Duodenal mucosa (tissue), 2 donors: Measurements from ENCODE around the gene VEZT.

Experiments used
- H3K27ac ChIP-seq: one replicate; pipeline ENCODE4 v1.7.0; 2013; ENCODE audit warnings: low read depth, low read length
- H3K27me3 ChIP-seq, 2 donors: one replicate each; pipeline ENCODE4 v1.7.0; 2013; ENCODE audit warnings: low read length in 2 of 2, control low read depth in 1 of 2; ENCODE audit not compliant: insufficient read depth in 2 of 2, control insufficient read depth in 1 of 2
- H3K36me3 ChIP-seq, 2 donors: one replicate each; pipeline ENCODE4 v1.7.0; 2013; ENCODE audit warnings: low read length in 2 of 2, control low read depth in 1 of 2; ENCODE audit not compliant: insufficient read depth in 2 of 2, control insufficient read depth in 1 of 2
- H3K4me1 ChIP-seq, 2 donors: one replicate each; pipeline ENCODE4 v1.7.0; 2013; ENCODE audit warnings: low read length in 2 of 2, control low read depth in 1 of 2; ENCODE audit not compliant: insufficient read depth in 2 of 2, control insufficient read depth in 1 of 2
- H3K4me3 ChIP-seq, 2 donors: one replicate each; pipeline ENCODE4 v1.7.0; 2013; ENCODE audit warnings: low read length in 2 of 2, low read depth in 1 of 2
- H3K9ac ChIP-seq, 2 donors: one replicate each; pipeline ENCODE4 v1.7.0; 2013; ENCODE audit warnings: low read length in 2 of 2, low read depth in 1 of 2
- H3K9me3 ChIP-seq, 2 donors: one replicate each; pipeline ENCODE4 v1.7.0; 2013; ENCODE audit warnings: low read length in 2 of 2, control low read depth in 1 of 2; ENCODE audit not compliant: control insufficient read depth in 1 of 2

Gene VEZT

GRCh38 chr12:95248604-95249360 is 31.2 kb downstream of the VEZT start:
- Histone ChIP-seq H3K36me3 (peaks cover 5% of the 10 kb centered on the region in 2 donors), H3K4me3 (no peak overlapping the region), H3K4me1 (no peaks in the 10 kb centered on the region), H3K27me3 (no peaks in the 10 kb centered on the region), H3K9ac (no peak overlapping the region), H3K9me3 (no peaks in the 10 kb centered on the region), H3K27ac (no peak overlapping the region)

- no peaks in the 10 kb centered on the region for H3K4me1 ChIP-seq
- no peak overlapping the region for H3K27ac ChIP-seq
- H3K36me3 ChIP-seq, result peaks cover 18 to 29% of the 10 kb centered on the region in 2 donors
- no peak overlapping the region for H3K4me3 ChIP-seq
- H3K27me3 ChIP-seq, result no peaks in the 10 kb centered on the region
- H3K9ac ChIP-seq, result no peak overlapping the region
- no peaks in the 10 kb centered on the region for H3K9me3 ChIP-seq
These were observed 35.8 kb downstream of the VEZT start for GRCh38 chr12:95253386-95253785.

- no peak overlapping the region for H3K9ac ChIP-seq
- H3K27ac ChIP-seq, result no peak overlapping the region
- no peaks in the 10 kb centered on the region for H3K9me3 ChIP-seq
- H3K4me3 ChIP-seq, result no peak overlapping the region
- H3K4me1 ChIP-seq, result no peaks in the 10 kb centered on the region
- peaks cover 21 to 33% of the 10 kb centered on the region in 2 donors for H3K36me3 ChIP-seq
- H3K27me3 ChIP-seq, result no peaks in the 10 kb centered on the region
These were observed 39.9 kb downstream of the VEZT start for GRCh38 chr12:95257541-95257940.

- Histone ChIP-seq H3K27me3 (no peaks in the 10 kb centered on the region), H3K9ac (no peak overlapping the region), H3K4me1 (no peaks in the 10 kb centered on the region), H3K9me3 (no peaks in the 10 kb centered on the region), H3K4me3 (no peak overlapping the region), H3K27ac (no peak overlapping the region), H3K36me3 (peaks cover 24 to 36% of the 10 kb centered on the region in 2 donors)
These were observed 40.5 kb downstream of the VEZT start for GRCh38 chr12:95258151-95258550.

- no peaks in the 10 kb centered on the region for H3K27me3 ChIP-seq
- H3K9ac ChIP-seq, result no peak overlapping the region
- no peak overlapping the region for H3K27ac ChIP-seq
- H3K4me3 ChIP-seq, result no peak overlapping the region
- no peaks in the 10 kb centered on the region for H3K4me1 ChIP-seq
- no peaks in the 10 kb centered on the region for H3K9me3 ChIP-seq
- H3K36me3 ChIP-seq, result peaks cover 25 to 39% of the 10 kb centered on the region in 2 donors
These were observed 41.2 kb downstream of the VEZT start for GRCh38 chr12:95258803-95259202.

GRCh38 chr12:95259368-95259767 is 41.8 kb downstream of the VEZT start:
- no peaks in the 10 kb centered on the region for H3K4me1 ChIP-seq
- H3K9me3 ChIP-seq, result no peaks in the 10 kb centered on the region
- no peak overlapping the region for H3K9ac ChIP-seq
- H3K27ac ChIP-seq, result no peak overlapping the region
- H3K4me3 ChIP-seq, result no peak overlapping the region
- H3K36me3 ChIP-seq, result peaks cover 25 to 42% of the 10 kb centered on the region in 2 donors
- no peaks in the 10 kb centered on the region for H3K27me3 ChIP-seq

GRCh38 chr12:95261109-95261508 is 43.5 kb downstream of the VEZT start:
- Histone ChIP-seq H3K36me3 (peaks cover 25 to 41% of the 10 kb centered on the region in 2 donors), H3K4me1 (no peaks in the 10 kb centered on the region), H3K27ac (no peak overlapping the region), H3K9me3 (no peaks in the 10 kb centered on the region), H3K27me3 (no peaks in the 10 kb centered on the region), H3K9ac (no peak overlapping the region), H3K4me3 (no peak overlapping the region)

- no peaks in the 10 kb centered on the region for H3K9me3 ChIP-seq
- no peak overlapping the region for H3K9ac ChIP-seq
- H3K4me3 ChIP-seq, result no peak overlapping the region
- H3K27ac ChIP-seq, result no peak overlapping the region
- H3K27me3 ChIP-seq, result no peaks in the 10 kb centered on the region
- no peaks in the 10 kb centered on the region for H3K4me1 ChIP-seq
- peaks cover 20 to 42% of the 10 kb centered on the region in 2 donors for H3K36me3 ChIP-seq
These were observed 45.2 kb downstream of the VEZT start for GRCh38 chr12:95262808-95263207.

GRCh38 chr12:95265765-95266164 is 48.2 kb downstream of the VEZT start:
- Histone ChIP-seq H3K27ac (no peak overlapping the region), H3K4me3 (no peak overlapping the region), H3K4me1 (no peaks in the 10 kb centered on the region), H3K9ac (no peak overlapping the region), H3K36me3 (peaks cover 20 to 44% of the 10 kb centered on the region in 2 donors), H3K27me3 (no peaks in the 10 kb centered on the region), H3K9me3 (no peaks in the 10 kb centered on the region)

- Histone ChIP-seq H3K9me3 (no peaks in the 10 kb centered on the region), H3K9ac (no peak overlapping the region), H3K4me3 (no peak overlapping the region), H3K4me1 (no peaks in the 10 kb centered on the region), H3K27ac (no peak overlapping the region), H3K36me3 (peaks cover 20 to 45% of the 10 kb centered on the region in 2 donors), H3K27me3 (no peaks in the 10 kb centered on the region)
These were observed 48.6 kb downstream of the VEZT start for GRCh38 chr12:95266254-95266653.
